ENCODE measurements around the gene DNAJB4. TPM values are rescaled to one million over a fixed set of nuclear protein-coding genes. Genes with fewer than 3 reads are reported as not detected.
A peak's percentile ranks its signal among the peaks of the same experiment; 100 is the strongest.
"Not testable (repeated sequence)": the region's sequence is repeated elsewhere in the genome, so short reads cannot be mapped to it uniquely, and the experiment has no call there.

DNAJB4 gene
- total RNA-seq, 1 donor from 2014 or later: 88.0 TPM

- DNase-seq (ENCODE audit: missing footprints): no peak
- ATAC-seq: no peak
- intact Hi-C loops (cut with DNase I): no loop called here
Measured at GRCh38 chr1:77986810-77987209, 17.9 kb upstream of the DNAJB4 start.

GRCh38 chr1:77987919-77988318 is 16.8 kb upstream of the DNAJB4 start:
- no peak for DNase-seq (ENCODE audit: missing footprints)
- intact Hi-C loops (cut with DNase I): no loop called here
- ATAC-seq: no peak

- intact Hi-C loops (cut with DNase I): no loop called here
- no peak for ATAC-seq
- no peak for DNase-seq (ENCODE audit: missing footprints)
Measured at GRCh38 chr1:77989744-77990143, 15.0 kb upstream of the DNAJB4 start.

- intact Hi-C loops (cut with DNase I): no loop called here
- no peak for ATAC-seq
- DNase-seq (ENCODE audit: missing footprints): no peak
Measured at GRCh38 chr1:77990629-77991204, 14.0 kb upstream of the DNAJB4 start.

GRCh38 chr1:77991638-77992037 is 13.1 kb upstream of the DNAJB4 start:
- no peak for ATAC-seq
- intact Hi-C loops (cut with DNase I): no loop called here
- no peak for DNase-seq (ENCODE audit: missing footprints)

GRCh38 chr1:77994117-77994705 is 10.5 kb upstream of the DNAJB4 start:
- ATAC-seq: no peak
- intact Hi-C loops (cut with DNase I): no loop called here

GRCh38 chr1:77996734-77997133 is 8.0 kb upstream of the DNAJB4 start:
- no peak for ATAC-seq
- intact Hi-C loops (cut with DNase I): no loop called here
- DNase-seq (ENCODE audit: missing footprints): peak; percentile 57

More at GRCh38 chr1:77994117-77994705, 10.5 kb upstream of the DNAJB4 start:
- no peak for DNase-seq (ENCODE audit: missing footprints)

GRCh38 chr1:78000536-78000935 is 4.2 kb upstream of the DNAJB4 start:
- not testable (repeated sequence) for ATAC-seq
- intact Hi-C loops (cut with DNase I): loop anchor here (5.0 kb wide), 1 partner anchor 102 kb away; no protein-coding TSS in a partner anchor

GRCh38 chr1:78003070-78003746 is 1.5 kb upstream of the DNAJB4 start:
- intact Hi-C loops (cut with DNase I): loop anchor here (5.0 kb wide), 1 partner anchor 99 kb away; no protein-coding TSS in a partner anchor
- DNase-seq (ENCODE audit: missing footprints): no peak
- no peak for ATAC-seq

More at GRCh38 chr1:78000536-78000935, 4.2 kb upstream of the DNAJB4 start:
- DNase-seq (ENCODE audit: missing footprints): not testable (repeated sequence)

- ATAC-seq (peak; percentile 78), DNase-seq (ENCODE audit: missing footprints) (no peak)
- intact Hi-C loops (cut with DNase I): loop anchor here (5.0 kb wide), 1 partner anchor 98 kb away; no protein-coding TSS in a partner anchor
Measured at GRCh38 chr1:78003882-78004718, 639 bp upstream of the DNAJB4 start.

- DNase-seq (ENCODE audit: missing footprints): no peak
- no peak for ATAC-seq
- intact Hi-C loops (cut with DNase I): loop anchor here (1.0 kb wide), 2 partner anchors 26 to 41 kb away; partner anchors contain the start of gene FUBP1
Measured at GRCh38 chr1:78005448-78005722, 646 bp downstream of the DNAJB4 start.

GRCh38 chr1:78005755-78006154 is 1.0 kb downstream of the DNAJB4 start:
- ATAC-seq (peak; percentile 42), DNase-seq (ENCODE audit: missing footprints) (no peak)
- intact Hi-C loops (cut with DNase I): loop anchor here (1.0 kb wide), 2 partner anchors 26 to 41 kb away; partner anchors contain the start of gene FUBP1

- DNase-seq (ENCODE audit: missing footprints): no peak
- intact Hi-C loops (cut with DNase I): no loop called here
- no peak for ATAC-seq
Measured at GRCh38 chr1:78006521-78006920, 1.8 kb downstream of the DNAJB4 start.

GRCh38 chr1:78007677-78008341 is 3.1 kb downstream of the DNAJB4 start:
- DNase-seq (ENCODE audit: missing footprints) (no peak), ATAC-seq (no peak)
- intact Hi-C loops (cut with DNase I): no loop called here

- no peak for DNase-seq (ENCODE audit: missing footprints)
- no peak for ATAC-seq
- intact Hi-C loops (cut with DNase I): no loop called here
Measured at GRCh38 chr1:78009276-78009675, 4.5 kb downstream of the DNAJB4 start.

GRCh38 chr1:78009836-78010235 is 5.1 kb downstream of the DNAJB4 start:
- DNase-seq (ENCODE audit: missing footprints): peak; percentile 13
- intact Hi-C loops (cut with DNase I): no loop called here
- ATAC-seq: no peak

- no peak for DNase-seq (ENCODE audit: missing footprints)
- intact Hi-C loops (cut with DNase I): no loop called here
- ATAC-seq: no peak
Measured at GRCh38 chr1:78011050-78011449, 6.3 kb downstream of the DNAJB4 start.

GRCh38 chr1:78015148-78015547 is 10.4 kb downstream of the DNAJB4 start:
- intact Hi-C loops (cut with DNase I): no loop called here
- no peak for ATAC-seq

GRCh38 chr1:78019024-78019423 is 14.3 kb downstream of the DNAJB4 start:
- DNase-seq (ENCODE audit: missing footprints) (no peak), ATAC-seq (no peak)
- intact Hi-C loops (cut with DNase I): no loop called here

More at GRCh38 chr1:78015148-78015547, 10.4 kb downstream of the DNAJB4 start:
- DNase-seq (ENCODE audit: missing footprints): no peak
